RCC 7860 (cell line): ENCODE results near the gene ATP8A2.
A peak's percentile ranks its signal among the peaks of the same experiment; 100 is the strongest.

Source experiments
- DNase-seq: peaks from one replicate; pipeline ENCODE4 v3.0.0-alpha.2; 2015; ENCODE audit warnings: low spot score
- FAIRE-seq: peaks from 2 replicates; lab custom pipeline; 2012; peaks lifted over from hg19 to GRCh38; lab: Jason Lieb, UNC

The ATP8A2 gene

GRCh38 chr13:25608181-25608580 lies 236.4 kb downstream of the ATP8A2 start:
- FAIRE-seq (no peak), DNase-seq (no peak)

GRCh38 chr13:25616674-25617073 lies 244.9 kb downstream of the ATP8A2 start:
- DNase-seq (no peak), FAIRE-seq (no peak)

DNA sequence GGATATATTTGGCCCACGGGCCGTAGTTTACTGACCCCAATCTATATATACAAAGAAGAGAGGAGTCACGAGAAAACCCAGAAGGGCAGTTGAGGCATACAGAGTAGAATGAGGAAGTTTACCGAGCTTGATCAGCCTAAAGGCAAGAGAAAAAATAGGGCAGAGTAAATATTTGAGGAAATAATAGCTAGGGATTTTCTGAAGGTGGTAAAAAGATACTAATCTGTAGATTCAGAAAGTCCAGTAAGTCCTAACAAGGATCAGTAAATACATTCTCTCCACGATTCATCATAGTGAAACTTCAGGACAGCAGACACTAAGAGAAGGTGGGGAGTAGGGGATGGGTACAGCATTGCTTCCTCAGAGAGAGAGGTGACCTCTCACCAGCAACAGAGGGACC lies 248.1 kb downstream of the ATP8A2 start:
- FAIRE-seq, result no peak
- no peak for DNase-seq

- no peak for FAIRE-seq
Measured at GRCh38 chr13:25625414-25625813, 253.6 kb downstream of the ATP8A2 start.

DNA sequence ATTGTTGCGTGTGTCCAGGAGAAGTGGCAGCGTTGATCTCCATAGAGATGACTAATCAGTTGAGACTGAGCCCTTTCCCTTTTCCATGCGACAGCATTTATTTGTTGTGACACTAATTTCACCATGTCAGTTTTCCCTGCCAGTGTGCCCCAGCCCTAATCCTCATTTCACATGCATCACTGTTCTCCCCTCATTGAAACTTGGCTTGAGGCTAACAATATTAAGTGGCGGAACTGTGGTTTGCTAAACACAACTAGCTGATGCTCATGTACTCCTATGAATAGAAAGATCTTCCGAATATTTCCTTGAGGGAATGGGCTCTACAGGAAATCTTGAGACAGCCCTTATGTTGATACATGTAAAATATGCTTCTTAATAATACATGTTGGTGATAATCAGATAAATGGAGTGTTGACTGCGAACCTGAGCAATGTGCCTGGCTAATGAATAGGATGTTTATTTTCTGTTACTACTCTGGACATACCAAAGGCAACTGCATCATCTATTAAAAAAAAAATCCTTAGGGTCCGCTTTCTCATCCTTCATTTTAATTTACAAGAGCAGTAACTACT lies 258.6 kb downstream of the ATP8A2 start:
- FAIRE-seq (no peak), DNase-seq (no peak)

More at GRCh38 chr13:25625414-25625813, 253.6 kb downstream of the ATP8A2 start:
- no peak for DNase-seq

- no peak for FAIRE-seq
- no peak for DNase-seq
Measured at GRCh38 chr13:25632166-25632888, 260.6 kb downstream of the ATP8A2 start.

GRCh38 chr13:25633093-25633492 lies 261.3 kb downstream of the ATP8A2 start:
- FAIRE-seq (no peak), DNase-seq (no peak)

- no peak for DNase-seq
- FAIRE-seq, result no peak
Measured at GRCh38 chr13:25645681-25646080, 273.9 kb downstream of the ATP8A2 start.

GRCh38 chr13:25649001-25649633 lies 277.3 kb downstream of the ATP8A2 start:
- DNase-seq (no peak), FAIRE-seq (no peak)

GRCh38 chr13:25652764-25653163 lies 281.0 kb downstream of the ATP8A2 start:
- FAIRE-seq, result no peak
- DNase-seq, result peak; percentile 57

DNA sequence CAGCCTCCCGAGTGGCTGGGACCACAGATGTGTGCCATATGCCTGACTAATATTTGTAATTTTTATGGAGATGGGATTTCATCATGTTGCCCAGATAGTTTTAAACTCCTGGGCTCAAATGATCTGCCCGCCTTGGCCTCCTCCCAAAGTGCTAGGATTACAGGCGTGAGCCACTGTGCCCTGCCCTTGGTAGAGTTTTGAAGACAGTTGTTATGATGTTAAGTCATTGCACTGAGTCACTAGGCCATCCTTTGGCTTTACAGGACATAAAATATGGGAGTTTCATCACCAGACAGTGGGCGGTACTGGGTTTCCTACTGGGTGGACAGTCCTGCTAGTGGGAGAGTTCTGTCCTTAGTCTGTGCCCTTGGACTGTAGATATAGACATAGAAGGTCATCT lies 282.5 kb downstream of the ATP8A2 start:
- DNase-seq (peak; percentile 39), FAIRE-seq (no peak)

- DNase-seq (no peak), FAIRE-seq (no peak)
Measured at GRCh38 chr13:25657157-25657556, 285.4 kb downstream of the ATP8A2 start.

DNA sequence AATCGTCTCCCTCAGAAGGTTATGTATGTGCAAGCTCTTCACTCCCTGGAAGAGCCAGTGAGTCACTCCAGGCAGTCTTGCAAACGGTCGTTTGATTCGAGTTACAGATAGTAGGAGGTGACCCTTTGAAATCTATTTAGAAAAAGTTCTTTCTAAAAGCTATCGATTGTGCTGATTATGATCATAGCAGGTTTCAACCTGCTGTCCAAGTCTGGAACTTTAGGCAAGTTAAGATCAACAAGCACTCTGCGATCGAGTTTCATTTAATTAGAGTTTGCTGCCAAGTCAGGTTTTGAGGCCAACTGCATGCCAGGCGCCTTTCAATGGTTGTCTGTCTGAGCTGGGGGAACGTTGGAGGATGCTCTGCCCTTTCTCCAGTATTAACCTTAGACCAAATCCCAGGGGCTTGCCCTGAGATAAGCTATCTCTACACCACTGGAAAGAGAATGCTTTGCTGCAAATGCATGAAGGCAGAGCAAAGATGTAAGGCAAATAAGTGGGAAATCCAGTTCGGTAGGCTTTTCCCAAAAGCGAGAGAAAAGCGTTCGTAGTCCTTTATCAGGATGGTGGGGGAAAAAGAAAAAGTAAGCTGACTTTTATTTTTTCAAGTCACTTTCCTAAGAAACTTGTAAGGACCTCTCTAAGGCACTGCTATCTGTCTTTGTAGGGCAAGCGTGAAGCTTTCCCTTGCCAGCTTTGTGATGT lies 287.5 kb downstream of the ATP8A2 start:
- FAIRE-seq (no peak), DNase-seq (no peak)

DNA sequence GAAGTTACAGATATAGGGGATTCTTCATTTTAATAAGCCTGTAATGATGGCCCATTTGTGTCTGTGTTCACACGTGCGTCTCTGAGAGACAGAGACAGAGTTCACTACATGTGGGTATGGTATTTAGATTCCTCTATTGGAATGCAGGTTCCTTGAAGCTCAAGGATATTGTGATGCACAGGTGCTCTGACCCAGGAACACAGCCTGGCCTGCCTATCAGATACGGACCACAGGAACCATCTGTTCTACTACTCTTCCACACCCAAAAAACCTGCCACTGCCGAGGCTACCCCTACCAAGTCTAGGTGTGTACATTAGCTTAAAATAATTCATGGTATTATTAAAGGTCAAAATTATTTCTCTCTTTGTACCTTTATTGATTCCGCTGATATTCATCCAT lies 289.2 kb downstream of the ATP8A2 start:
- FAIRE-seq, result no peak
- DNase-seq, result no peak

GRCh38 chr13:25662516-25662915 lies 290.7 kb downstream of the ATP8A2 start:
- no peak for DNase-seq
- FAIRE-seq, result no peak

GRCh38 chr13:25668345-25668744 lies 296.6 kb downstream of the ATP8A2 start:
- FAIRE-seq, result no peak

DNA sequence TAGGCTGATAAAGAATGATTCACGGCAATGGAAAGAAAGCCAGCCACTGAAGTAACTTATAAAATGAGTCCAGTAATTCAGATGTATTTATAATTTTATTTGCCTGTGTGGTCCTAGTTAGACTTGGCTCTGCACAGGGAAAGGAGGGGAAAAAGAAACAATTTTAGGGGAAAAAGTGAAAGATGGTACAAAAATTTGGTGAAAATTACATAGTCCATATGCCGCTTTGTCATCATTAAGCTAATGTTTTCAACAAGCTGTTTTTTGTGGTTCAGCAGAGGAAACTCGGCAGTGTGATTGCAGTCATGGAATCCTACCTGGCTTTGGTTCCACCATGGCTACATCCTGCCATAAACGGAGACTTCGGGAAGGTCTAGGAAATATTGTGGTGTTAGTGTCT lies 301.9 kb downstream of the ATP8A2 start:
- FAIRE-seq, result no peak

More at GRCh38 chr13:25668345-25668744, 296.6 kb downstream of the ATP8A2 start:
- no peak for DNase-seq

GRCh38 chr13:25674371-25674770 lies 302.6 kb downstream of the ATP8A2 start:
- FAIRE-seq (no peak), DNase-seq (no peak)

More for the DNA sequence above, 301.9 kb downstream of the ATP8A2 start:
- no peak for DNase-seq

GRCh38 chr13:25675060-25675459 lies 303.3 kb downstream of the ATP8A2 start:
- no peak for FAIRE-seq
- no peak for DNase-seq

GRCh38 chr13:25677956-25678355 lies 306.2 kb downstream of the ATP8A2 start:
- DNase-seq (no peak), FAIRE-seq (no peak)

GRCh38 chr13:25678398-25678797 lies 306.6 kb downstream of the ATP8A2 start:
- no peak for FAIRE-seq
- DNase-seq, result no peak

GRCh38 chr13:25679159-25679558 lies 307.4 kb downstream of the ATP8A2 start:
- no peak for DNase-seq
- no peak for FAIRE-seq
